Epithelial cell of esophagus (primary cell): ENCODE results near the gene NXF3.

Source experiments
- DNase-seq: peaks from one replicate; pipeline ENCODE4 v3.0.0; 2010; ENCODE audit warnings: low read depth
- H3K4me3 ChIP-seq: 2 replicates; pipeline ENCODE4 v1.5.1; 2011; ENCODE audit warnings: mild to moderate bottlenecking, low read length, control low read depth
- TF ChIP-seq, protein P1 (sequence below): IDR thresholded peaks from 2 replicates; pipeline ENCODE4 v1.5.1; 2011; ENCODE audit warnings: low read depth, mild to moderate bottlenecking, low read length, control low read depth, inconsistent platforms; ENCODE audit not compliant: insufficient read depth; ENCODE audit errors: missing control alignments

Gene NXF3

DNA sequence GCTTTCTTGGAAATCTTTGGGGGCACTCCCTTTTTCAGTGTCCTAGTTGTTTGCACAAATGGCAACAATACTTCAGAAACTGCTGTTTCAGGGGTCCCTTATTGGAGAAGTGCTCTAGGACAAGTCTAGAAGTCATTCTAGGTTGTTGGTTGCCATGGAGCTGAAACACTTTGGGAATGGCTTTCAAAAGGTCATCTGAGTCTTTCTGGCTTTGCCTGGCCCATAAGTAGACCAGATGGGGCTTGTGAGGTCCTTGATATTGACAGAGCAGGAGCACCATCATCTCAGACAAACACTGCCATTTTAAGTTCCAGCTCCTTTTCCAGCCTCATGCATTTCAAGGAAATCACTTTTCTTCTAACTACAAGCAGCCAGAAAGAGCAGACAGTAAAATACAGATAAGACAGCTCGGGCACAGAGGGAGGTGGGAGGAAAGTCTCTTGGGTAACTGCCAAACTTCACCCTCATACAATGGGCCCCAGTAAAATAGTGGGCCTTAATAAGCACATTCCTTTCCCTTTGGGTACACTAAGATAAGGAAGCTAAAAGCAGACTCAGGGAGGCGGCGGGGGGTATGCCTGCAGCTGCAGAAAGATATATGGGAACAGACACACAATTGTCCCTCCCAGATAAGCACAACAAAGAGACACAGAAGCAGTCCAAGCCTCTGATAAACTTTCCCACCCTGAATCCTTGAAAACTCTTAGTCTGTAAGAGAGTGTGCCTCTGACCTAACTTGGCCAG, 8.5 kb upstream of the NXF3 start:
- no peak for DNase-seq
- H3K4me3 ChIP-seq = no peak overlapping the region
- TF ChIP-seq, protein P1, sequence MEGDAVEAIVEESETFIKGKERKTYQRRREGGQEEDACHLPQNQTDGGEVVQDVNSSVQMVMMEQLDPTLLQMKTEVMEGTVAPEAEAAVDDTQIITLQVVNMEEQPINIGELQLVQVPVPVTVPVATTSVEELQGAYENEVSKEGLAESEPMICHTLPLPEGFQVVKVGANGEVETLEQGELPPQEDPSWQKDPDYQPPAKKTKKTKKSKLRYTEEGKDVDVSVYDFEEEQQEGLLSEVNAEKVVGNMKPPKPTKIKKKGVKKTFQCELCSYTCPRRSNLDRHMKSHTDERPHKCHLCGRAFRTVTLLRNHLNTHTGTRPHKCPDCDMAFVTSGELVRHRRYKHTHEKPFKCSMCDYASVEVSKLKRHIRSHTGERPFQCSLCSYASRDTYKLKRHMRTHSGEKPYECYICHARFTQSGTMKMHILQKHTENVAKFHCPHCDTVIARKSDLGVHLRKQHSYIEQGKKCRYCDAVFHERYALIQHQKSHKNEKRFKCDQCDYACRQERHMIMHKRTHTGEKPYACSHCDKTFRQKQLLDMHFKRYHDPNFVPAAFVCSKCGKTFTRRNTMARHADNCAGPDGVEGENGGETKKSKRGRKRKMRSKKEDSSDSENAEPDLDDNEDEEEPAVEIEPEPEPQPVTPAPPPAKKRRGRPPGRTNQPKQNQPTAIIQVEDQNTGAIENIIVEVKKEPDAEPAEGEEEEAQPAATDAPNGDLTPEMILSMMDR = no peak

DNA sequence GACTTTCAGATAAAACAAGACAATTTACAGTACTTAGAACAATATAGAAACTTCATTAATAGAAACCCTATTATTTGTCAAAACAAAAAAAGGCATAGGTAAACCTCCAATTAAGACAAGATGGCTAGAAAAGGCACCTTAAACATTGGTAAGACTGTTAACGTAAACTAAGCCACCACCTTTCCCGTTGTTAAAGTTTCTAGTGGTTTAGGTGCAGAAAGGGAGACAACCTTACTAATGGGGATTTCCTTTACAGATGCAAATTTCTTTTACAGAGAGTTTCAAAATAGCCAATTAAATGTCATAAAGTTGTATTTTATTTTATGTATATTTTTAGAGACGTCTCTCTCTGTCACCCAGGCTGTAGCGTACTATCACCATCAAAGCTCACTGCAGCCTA, 7.5 kb upstream of the NXF3 start:
- H3K4me3 ChIP-seq = no peak overlapping the region
- no peak for DNase-seq
- TF ChIP-seq, protein P1 = no peak

DNA sequence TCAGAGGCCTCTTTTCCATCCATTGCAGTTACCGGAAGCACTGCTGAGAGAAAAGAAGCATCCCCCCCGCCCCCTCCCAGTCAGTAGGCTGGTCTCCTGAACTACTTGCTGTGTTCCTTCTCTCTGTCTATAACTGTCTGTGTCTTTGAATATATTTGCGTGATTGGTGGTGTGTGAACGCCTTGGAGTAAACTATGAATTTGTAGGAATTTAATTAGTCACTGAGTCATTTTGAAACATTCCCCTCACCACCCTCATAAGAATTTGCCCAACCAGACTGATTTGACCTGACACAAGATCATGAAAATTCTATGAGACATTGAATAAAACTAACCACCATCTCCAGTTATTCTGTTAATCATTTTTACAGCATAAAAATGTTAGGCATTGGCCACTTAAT, 6.7 kb upstream of the NXF3 start:
- no peak overlapping the region for H3K4me3 ChIP-seq
- TF ChIP-seq, protein P1 = no peak
- DNase-seq = no peak

DNA sequence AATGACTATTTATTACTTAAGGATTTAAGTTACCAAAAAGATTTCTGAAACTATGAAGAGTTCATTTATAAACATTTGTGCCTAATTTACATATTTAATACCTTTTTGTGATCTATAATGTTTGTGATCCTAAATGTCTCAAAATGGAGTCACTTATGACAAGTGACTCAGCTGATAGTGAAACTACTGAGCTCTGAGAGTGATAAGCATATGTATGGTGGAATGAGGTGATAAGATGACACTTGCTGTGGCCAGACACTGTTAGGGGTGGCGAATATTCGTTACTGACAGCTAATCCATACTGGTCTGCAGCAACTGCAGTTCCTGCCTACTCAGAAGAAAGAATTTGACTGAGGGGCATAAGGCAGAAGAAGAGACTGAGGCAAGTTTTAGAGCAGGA, 5.5 kb upstream of the NXF3 start:
- no peak for DNase-seq
- TF ChIP-seq, protein P1 = no peak
- no peak overlapping the region for H3K4me3 ChIP-seq

DNA sequence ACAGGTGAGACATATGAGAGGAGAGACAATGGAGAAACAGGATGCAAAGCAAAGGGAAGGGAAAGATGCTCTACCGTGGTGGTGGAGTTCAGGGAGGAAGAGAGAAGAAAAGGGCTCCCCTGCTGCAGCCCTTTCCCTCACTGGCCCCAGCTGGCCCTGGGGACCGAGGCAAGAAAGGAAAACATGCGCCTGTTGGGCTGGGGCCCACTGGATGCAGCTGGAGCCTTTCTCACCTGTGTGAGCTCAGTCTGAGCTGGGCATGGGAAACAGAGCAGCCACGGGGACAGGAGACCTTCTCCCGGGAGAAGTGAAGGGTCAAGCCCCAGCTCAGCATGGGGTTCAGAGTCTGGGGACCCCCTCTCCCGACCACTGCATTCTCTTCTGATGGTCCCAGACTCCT, 11.9 kb downstream of the NXF3 start:
- TF ChIP-seq, protein P1 = no peak
- H3K4me3 ChIP-seq = no peak overlapping the region
- no peak for DNase-seq

DNA sequence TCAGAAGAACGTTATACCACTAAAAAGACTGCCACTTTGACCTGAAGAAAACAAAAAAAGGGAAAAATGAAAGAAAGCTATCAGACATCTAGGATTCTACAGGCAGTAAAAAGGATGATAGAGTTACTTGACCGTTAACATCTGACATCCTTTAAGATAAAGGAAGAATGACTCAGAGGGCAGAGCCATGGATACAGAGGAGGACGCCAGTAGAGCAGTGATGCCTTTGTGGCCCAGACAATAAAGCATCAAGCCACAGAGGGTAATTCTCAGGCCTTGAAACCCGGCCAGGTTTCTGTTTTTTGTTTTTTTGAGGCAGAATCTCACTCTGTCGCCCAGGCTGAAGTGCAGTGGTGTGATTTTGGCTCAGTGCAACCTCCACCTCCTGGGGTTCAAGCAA, 19.5 kb downstream of the NXF3 start:
- no peak overlapping the region for H3K4me3 ChIP-seq
- TF ChIP-seq, protein P1 = no peak
- DNase-seq = no peak

DNA sequence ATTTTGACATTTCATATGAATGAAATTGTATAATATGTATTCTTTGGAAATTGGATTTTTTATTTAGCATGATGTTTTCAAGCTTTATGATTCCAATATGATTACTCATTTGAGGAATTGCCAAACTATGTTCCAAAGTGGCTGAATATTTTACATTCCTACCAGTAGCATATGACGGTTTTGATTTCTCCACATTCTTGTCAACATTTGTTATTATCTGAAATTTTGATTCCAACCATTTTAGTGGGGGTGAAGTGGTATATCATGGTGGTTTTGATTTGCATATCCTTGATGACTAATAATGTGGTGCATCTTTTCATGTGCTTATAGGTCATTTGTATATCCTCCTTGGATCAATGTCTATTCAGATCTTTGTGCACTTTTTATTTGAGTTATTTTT, 26.3 kb downstream of the NXF3 start:
- no peak overlapping the region for H3K4me3 ChIP-seq
- no peak for DNase-seq
- TF ChIP-seq, protein P1 = no peak
